ENCODE data around the gene MAPKAP1.
"Not testable (repeated sequence)": the region's sequence is repeated elsewhere in the genome, so short reads cannot be mapped to it uniquely, and the experiment has no call there.

MAPKAP1 gene

DNA sequence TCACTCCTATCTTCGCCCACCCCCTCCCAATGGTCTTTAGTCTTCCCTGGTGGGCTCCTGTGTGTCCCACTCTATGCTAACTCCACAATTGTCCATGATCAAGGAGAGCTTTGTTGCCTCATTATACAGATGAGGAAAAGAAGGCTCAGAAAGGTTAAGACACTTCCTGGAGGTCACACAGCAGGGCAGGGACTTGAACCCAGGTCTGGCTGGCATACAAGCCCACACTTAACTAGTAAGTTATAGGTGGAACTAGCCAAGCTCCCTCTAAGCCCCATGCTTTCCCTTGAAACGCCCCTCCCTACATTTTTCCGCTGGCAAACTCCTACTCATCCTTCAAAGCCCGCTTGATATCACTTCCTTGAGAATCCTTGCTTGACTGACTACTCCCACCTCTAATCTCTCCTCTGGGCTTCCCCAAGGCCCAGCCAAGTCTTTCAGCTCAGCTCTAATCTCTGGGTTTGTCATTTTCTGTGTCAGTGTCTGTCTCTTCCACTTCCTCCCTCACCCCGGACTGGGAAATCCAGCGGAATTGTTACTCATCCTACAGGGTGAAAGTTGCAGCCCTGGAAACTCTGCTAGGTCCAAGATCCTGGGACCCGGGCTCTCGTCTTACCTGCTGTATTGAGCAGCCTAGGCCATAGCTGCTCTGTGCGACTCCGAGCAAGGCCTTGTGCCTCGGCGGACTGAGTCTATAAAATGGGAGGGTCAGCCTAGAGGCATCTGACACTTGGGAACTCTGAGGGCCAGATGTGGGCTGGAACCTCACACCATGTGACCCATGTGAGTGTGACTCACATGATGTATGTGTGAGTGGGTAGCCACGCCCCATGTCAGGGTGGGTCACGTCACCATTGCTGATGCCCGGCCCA, 300.8 kb downstream of the MAPKAP1 start:
- no peak for DNase-seq

- no peak for DNase-seq
Observed at GRCh38 chr9:125404733-125405132, 302.3 kb downstream of the MAPKAP1 start.

GRCh38 chr9:125400725-125401716, 306.0 kb downstream of the MAPKAP1 start:
- no peak for DNase-seq

GRCh38 chr9:125400232-125400631, 306.8 kb downstream of the MAPKAP1 start:
- DNase-seq = not testable (repeated sequence)

- no peak for DNase-seq
Observed at GRCh38 chr9:125399666-125400065, 307.3 kb downstream of the MAPKAP1 start.

DNA sequence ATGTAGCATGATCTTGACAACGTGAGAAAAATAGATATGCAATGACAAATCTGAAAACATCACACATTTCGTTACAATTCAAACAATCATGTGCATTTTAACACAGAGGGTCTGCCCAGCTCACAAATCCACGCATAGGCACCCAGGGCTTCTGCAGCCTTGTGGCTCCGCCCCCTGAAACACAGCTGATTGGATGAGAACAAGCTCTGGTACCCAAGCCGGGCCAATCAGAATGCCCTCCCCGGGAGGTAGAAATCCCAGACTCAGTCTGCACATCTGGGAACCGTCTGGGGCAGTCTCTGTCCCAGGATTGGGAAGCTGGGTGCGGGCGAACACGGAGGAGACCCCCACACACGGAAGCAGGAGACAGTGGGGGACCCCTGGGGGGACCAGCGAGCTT, 307.8 kb downstream of the MAPKAP1 start:
- no peak for DNase-seq

DNA sequence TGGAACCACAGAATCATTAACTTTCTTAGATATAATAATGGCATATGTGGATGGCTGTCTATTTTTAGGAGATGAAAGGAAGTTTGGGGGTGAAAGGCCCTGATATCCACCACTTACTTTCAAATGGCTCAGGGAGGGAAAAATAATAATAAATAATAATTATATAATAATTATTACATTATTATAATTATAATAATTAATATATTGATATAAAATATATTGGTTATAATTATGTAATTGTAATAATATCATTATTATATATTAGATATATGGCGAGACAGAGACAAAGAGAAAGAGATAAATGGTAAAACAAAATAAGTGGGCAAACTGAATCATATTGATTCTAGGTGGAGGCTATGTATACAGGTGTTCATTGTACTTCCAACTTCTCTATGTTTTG, 308.8 kb downstream of the MAPKAP1 start:
- no peak for DNase-seq

- DNase-seq = no peak
Observed at GRCh38 chr9:125397736-125398135, 309.3 kb downstream of the MAPKAP1 start.

- DNase-seq = no peak
Observed at GRCh38 chr9:125396799-125397198, 310.2 kb downstream of the MAPKAP1 start.

GRCh38 chr9:125393426-125393825, 313.6 kb downstream of the MAPKAP1 start:
- no peak for DNase-seq

- no peak for DNase-seq
Observed at GRCh38 chr9:125391704-125392103, 315.3 kb downstream of the MAPKAP1 start.

- no peak for DNase-seq
Observed at GRCh38 chr9:125388978-125389377, 318.0 kb downstream of the MAPKAP1 start.

GRCh38 chr9:125387861-125388524, 319.0 kb downstream of the MAPKAP1 start:
- DNase-seq = no peak
